CMK (cell line): ENCODE measurements around the gene CEPT1.

Experiments
- DNase-seq: peaks from one replicate; pipeline ENCODE4 v3.0.0-alpha.2; 2010; ENCODE audit warnings: low read depth

Gene CEPT1

DNA sequence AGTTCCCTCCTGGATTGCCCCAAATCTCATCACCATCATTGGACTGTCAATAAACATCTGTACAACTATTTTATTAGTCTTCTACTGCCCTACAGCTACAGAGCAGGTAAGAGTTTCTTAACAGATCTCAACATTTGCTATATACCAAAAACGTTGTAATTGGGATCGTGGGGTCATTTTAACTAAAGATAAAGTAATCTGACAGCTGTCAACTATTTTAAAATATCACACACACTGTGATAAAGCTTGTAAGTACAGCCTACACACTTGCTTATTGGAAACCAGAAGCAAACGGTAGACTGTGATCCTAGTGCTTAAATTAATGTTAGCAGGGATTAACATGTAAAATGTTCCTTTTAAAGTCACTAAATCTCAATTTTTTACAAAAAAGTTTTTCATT, 7.9 kb downstream of the CEPT1 start:
- DNase-seq, result no peak

DNA sequence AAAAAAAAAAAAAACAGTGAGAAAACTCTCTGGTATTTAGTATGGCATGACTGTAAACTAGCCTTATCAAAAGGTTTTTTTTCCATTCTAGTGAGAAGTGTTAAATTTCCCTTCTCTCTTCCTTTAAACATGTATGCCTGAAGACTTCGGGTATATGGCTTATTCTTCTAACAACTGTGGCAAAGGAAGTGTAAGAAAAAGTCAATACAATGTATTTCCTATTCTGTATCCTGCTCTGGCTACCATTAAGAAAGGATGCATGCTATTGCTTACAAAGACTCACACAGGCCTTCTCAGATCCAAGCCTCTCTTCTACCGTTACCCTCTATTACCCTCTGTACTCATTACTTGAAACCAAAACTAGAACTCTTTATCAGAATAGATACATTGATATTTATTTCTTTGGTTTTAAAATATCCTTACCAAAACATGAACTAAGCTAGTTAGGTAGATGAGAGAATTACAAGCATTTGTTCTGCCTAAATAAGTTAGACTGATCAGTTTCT, 8.4 kb downstream of the CEPT1 start:
- DNase-seq, result no peak

DNA sequence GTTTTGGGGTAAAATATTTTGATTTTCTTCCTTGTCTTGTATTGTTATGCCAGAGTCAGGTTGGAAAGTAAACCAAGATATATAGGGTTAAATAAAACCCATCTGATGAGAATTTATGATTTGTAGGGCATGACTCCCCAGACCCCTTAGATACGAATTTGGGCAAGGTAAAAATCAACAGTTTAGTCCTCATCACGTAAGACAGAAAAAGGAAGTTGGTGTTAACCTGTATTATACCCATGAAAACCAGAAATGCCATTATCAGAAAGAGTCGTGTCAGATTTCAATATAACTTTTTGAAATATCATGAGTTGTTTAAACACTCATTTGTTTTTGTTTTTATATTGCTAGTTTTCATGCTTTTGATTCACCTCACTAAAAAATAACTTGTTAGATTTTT, 11.8 kb downstream of the CEPT1 start:
- DNase-seq, result no peak

DNA sequence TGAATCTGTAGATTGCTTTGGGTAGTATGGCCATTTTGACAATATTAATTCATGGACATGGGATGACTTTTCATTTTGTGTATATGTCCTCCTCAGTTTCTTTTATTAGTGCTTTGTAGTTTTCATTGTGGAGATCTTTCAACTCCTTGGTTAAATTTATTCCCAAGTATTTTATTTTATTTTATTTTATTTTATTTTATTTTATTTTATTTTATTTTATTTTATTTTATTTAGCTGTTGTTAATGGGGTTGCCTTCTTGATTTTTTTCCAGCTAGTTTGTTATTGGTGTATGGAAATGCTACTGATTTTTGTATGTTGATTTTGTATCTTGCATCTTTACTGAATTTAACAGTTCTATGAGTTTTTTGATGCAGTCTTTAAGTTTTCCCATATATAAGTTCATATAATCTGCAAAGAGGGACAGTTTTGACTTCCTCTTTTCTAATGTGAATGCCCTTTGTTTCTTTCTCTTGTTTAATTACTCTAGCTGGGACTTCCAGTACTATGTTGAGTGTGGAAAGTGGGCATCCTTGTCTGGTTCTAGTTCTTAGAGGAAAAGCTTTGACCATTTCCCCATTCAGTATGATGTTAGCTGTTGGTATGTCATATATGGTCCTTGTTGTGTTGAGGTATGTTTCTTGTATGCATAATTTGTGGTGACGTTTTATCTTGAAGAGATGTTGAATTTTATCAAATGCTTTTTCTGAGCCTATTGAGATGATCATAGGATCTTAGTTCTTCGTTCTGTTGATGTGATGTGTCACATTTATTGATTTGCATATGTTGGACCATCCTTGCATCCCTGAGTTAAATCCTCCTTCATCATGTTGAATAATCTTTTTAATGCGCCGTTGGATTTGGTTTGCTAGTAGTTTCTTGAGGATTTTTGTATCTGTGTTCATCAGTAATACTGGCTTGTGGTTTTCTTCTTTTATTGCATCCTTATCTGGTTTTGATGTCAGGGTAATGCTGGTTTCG, 14.3 kb downstream of the CEPT1 start:
- DNase-seq, result no peak

DNA sequence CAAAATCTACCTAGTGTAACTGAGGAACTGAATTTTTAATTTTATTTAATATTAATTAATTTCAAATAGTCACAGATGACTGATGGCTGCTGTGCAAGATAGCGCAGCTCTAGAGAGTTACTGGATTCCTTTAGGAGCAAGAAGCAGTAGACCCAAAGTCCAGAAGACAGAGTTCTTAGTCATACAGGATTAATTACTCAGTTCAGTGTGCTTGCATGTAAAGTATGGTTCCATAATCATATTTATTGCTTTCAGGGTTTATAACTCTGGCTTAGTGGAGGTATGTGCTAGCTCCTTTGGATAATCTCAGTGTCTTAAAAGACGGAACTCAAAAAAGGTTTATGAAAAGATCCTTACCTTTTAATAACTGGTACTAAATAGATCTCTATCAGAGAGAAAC, 17.4 kb downstream of the CEPT1 start:
- no peak for DNase-seq

DNA sequence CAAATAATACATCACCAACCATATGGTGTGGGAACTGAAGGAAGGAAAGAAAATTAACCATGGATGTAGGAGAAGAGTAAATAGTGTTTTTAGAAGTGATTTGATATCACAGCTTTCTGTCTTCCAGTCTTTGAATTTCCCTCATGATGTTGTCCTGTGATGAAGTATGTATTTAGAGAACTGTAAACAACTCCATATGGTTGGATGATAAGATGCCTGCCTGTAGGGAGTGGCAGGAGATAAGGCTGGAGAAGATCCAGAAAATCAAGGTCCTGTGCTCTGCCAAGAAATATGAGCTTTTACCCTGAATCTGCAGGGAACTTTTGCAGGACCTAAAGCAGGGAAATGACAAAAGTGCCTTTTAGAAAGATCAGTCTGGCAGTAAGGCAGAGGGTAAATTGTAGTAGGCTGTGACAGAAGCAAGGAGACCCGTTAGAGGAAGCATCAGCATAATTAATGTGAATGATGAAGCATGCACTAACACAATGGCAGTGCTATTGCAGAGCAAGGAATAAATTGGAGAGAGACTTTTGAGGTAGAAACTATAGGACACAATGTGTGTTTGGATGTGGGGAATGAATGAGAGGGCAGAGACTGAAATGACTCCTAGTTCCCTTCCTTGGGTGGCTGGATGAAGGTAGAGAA, 21.9 kb downstream of the CEPT1 start:
- no peak for DNase-seq

DNA sequence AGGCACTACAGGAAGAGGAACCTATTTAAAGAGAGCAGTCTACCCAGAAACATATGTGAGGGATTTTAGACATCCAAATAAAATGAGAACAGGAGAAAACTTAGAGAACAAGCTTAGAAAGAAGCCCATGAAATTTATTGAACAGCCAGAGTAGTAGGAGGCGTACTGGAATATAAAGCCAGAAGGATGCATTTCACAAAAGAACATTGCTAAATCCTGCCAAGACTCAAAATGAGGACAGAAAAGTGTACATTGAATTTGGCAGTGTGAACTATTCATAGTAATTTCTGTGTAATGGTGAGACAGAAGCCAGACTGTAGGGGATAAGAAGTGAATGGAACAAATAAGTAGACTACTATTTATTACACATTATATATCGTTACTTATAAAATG, 22.5 kb downstream of the CEPT1 start:
- DNase-seq, result no peak

DNA sequence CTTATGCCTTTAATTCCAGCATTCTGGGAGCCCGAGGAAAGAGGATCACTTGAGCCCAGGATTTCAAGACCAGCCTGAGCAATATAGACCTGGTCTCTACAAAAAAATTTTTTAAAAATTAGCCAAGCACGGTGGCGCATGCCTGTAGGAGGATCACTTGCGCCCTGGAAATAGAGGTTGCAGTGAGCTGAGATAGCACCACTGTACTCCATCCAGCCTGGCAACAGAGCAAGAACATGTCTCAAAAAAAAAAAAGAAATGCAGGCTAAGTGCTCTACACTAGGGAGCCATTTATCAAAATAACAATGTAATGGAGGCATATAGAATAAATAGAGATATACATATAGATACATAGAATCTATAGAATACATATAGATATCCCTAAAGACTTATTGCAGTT, 23.3 kb downstream of the CEPT1 start:
- no peak for DNase-seq

DNA sequence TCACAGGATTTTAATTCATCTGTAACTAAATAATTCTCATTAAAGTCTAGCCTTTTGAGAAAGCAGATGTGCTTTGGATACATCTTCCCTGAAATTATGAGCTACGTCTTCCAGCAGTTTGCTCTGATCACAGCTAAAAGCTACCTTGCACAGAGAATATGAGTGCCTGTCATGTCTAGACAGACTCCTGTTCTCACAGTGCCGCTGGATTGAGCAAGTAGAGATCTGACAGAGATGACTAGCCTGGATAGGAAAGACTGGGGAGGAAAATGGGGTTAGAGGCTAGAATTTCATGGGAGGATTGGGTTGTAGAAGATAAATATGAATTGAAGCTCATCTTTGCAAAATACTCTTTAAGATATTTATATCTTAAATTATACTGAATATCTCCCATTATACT, 24.1 kb downstream of the CEPT1 start:
- no peak for DNase-seq

DNA sequence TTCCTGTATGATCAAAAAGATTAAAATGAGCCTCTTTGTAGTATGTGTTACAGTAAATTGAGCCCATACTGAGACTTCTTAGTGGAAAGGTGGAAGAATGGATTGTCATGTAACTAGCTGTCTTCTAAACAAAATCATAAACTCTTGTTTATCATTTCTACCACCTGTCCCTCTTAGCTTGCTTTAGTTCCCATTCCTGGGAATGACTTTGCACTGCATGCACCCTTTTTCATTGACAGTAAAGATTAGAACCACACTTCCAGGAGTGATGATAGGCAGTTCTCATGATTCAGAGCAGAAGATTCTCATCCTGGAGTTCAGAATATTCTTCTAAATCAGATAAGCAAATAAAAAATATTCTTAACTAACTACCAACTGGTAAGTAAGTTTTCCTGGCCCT, 32.4 kb downstream of the CEPT1 start:
- no peak for DNase-seq

DNA sequence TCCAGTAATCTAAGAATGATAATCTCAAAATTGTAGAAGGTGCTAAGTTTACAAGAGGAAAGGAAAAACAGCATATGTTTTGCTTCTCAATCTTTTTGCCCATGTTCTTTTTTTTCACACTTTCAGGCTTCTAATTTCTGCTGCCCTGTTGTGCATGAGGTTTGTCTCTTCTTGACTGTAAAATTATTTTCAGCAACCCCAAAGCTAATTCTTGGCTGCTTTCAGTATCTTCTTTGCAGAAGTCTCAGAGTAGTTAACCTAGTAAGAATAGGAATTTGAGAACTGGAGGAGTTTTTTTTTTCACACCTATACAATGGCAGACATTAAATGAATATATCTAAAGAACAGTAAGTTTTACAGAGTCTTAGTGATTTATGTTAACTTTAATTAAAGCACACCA, 34.0 kb downstream of the CEPT1 start:
- DNase-seq, result no peak

DNA sequence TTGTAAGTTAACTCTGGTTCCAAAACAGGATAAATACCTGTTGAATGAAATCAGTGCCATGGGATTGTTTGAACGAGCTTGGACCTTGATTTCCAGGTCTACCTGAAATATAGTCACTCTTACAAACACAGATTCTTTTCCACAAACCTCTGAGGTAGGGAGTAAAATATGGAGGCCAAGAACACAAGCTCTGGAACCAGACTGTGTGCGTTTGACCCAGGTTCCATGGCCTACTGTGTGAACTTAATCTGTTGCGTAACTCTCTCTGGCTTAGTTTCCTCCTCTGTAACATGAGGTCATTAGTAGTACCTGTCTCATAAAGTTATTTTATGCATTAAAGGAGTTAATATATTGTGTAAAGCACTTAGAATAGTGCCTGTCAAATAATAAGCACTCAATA, 35.3 kb downstream of the CEPT1 start:
- DNase-seq, result no peak

DNA sequence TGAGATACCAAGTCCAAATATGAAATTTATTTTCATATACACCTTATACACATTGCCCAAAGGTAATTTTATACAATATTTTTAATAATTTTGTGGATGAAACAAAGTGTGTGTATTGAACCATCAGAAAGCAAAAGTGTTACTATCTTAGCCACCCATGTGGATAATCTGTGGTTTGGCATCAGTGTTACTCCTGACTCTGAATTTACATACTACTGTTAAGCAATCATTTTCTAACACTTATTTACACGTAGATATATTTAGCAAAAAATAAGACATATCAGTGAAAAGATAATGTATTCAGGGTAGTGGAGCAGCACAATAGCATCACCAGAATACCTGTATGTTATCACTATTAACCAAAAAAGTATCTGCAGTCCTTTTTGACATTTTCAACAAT, 36.7 kb downstream of the CEPT1 start:
- no peak for DNase-seq

DNA sequence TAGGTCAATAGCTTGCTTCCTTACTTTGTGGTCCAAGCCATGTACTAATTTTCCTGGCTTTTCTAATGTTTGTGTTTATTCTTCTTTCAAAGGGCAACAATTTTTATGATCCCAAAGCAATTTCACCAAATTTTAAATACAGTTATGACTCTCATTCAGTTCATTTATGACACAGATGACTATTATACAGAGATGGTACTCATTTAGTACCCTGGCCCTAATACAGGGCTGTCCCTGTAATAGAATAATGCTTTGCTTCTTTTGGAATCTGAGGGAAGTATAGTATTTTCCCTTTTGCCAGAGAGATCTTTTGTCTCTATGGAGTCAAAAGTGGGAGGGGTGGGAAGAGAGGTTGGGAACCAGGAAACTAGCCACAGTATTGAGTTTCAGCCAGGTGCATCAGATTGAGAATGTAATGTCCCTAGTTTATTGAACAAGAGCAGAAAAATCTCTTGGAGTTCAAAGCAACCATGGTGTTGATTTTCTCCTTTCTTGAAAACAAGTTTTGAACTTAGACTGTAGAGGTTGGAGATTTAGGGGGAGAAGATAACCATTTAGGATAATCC, 40.0 kb downstream of the CEPT1 start:
- no peak for DNase-seq

DNA sequence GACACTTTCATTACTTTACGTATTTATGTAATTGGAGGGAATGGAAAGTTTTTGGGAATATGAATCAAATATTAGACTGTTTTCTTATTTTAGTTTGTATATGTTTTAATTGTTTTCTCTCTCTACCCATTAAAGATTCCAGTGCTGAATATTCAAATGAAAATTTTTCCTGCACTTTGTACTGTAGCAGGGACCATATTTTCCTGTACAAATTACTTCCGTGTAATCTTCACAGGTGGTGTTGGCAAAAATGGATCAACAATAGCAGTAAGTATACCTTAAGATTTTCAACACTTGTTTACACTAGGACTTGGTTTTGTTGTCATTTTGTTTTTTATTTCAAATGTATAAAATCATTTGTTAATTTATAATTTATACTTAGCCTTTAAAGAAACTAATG, 42.0 kb downstream of the CEPT1 start:
- DNase-seq, result no peak

DNA sequence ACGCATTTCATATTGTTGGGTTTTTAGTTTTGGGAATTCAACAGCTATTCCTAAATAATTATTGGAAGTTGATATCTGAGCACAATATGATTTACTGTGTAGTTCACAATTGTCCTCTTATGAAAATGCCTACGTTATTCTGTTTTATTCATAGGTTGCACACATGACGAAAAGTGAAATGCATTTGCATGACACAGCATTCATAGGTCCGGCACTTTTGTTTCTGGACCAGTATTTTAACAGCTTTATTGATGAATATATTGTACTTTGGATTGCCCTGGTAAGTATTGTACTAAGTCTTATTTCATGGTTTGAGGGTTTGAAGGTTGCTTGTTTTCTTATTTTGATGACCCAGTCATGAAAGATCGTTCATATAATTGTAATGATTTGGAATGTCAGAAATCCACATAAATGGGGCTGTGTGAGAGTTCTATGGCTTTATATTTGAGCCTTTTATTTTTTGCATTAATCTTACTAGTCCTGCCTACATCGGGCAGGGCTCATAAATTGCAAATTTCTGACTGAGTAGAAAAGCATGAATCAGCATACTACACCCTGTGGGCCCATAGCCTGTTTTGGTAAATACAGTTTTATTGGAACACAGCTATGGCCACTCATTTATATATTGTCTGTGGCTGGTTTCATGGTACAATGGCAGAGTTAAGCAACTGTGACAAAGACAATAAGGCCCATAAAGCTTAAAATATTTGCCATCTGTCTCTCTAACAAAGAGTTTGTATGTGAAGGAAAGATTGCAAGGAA, 43.5 kb downstream of the CEPT1 start:
- DNase-seq, result no peak

DNA sequence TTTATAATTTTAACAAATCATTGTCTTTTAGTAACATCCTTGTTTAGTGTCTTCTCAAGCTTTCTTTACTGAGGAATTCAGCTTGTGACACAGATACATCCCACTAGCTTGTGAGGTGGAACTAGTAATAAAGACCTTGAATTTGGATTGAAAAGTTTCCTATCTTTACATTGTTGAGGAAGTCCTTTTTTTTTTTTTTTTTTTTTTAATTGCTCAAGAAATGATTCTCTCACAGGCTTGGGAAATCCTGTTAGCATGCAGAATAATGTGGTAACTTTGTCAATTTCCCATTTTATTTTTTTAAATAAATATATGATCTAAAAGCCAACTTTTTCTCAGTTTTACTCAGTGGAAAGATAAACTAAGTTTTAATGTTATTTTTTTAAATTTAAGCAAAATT, 44.6 kb downstream of the CEPT1 start:
- no peak for DNase-seq

DNA sequence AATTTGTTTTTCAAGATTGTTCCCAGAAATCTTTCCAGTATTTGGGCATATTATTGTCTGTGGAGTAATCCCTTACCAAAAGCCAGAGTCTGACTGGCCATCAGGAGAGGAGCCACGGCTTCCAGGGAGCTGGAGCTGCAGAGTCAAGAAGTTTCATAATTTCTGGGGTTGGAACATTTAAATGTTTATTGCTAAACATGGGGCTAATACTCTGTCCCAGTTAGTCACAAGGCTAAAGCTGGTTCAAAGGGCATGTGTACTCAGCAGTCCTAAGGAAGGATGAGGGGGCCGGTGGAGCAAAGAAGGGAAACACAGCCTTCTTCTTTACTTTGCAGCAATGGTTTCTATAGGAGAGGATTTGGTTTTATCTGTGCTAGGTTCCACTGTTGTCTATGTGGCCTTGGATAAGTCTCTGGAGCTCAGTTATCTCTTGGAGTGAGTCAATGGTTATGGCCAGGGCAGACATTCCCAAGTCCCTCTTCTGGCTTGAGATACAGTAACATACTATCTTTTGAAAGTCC, 51.0 kb downstream of the CEPT1 start:
- no peak for DNase-seq

DNA sequence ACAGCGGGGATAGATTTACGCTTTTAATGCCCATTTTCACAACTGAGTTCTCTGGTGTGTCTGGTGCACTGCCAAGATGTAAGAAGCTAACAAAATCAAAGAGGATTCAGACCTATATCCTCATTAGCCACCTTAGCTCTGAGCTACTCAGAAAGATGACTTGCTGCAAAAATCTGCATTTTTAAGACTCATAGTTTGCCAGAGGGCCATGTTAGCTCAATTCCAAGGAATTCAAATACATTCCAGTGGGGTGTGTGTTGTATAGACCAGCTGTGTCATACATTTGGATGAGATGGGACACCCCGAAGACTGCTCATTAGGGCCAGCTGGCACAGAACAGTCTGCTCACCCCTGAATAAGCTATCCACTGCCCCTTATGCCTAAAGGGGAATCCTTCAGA, 51.5 kb downstream of the CEPT1 start:
- DNase-seq, result no peak

DNA sequence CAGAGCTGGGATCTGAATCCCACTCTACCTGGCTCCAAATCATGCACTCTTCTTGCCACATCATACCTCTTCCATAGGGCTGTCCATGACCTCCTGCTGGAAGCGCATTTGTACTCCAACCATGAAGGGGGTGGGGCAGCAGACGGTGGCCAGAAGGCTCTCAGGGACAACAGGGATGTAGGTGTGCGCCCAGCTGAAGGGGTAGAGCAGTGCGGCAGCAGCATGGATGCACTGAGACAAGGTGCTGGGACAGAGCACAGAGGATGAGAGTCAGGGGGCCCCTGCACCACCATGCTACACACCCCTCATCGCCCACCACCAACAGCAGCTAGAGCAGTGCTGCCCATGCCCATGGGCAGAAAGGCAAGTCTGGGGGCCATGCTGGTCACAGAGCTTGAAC, 52.1 kb downstream of the CEPT1 start:
- DNase-seq, result no peak

DNA sequence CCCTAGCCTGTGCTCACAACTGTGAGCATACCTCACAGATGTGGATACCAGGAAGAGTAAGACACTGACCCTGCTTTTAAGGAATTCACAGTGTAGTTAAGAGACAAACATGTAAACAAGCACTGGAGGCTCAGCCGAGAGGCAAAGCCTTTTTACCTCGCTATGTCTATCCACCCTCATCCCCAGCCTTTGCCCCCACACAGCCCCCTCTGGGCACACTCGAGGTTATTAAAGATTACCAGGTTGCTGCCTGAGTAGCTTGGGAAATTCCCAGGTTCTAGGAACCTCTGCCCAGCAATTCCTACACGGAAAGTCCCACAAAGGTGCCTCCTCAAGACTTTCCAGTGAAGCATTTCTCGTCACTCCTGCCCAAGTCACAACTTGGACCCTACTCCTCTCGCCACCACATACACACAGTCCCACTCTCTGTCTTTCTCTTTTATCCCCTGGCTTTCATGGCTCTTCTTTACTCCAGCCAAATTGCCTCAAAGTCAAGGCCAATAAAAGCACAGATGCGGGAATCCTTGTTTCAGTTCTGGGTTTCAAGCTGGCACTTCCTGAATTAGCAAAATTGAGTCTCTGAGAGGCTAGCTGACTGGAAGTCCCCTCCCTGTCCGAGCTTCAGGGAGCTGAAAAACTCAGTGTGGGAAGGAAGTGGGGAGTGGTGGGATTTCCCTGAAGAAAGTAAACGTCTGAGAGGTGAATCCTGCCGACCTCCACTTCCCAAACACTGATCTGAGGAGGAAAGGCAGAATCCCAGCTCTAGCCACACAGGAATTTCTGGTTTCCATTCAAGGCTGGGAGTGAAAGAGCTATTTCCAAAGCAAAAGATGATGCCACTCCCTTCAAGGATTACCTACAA, 52.9 kb downstream of the CEPT1 start:
- DNase-seq, result no peak
